Measurements from ENCODE around the gene TUBGCP6.

DNA sequence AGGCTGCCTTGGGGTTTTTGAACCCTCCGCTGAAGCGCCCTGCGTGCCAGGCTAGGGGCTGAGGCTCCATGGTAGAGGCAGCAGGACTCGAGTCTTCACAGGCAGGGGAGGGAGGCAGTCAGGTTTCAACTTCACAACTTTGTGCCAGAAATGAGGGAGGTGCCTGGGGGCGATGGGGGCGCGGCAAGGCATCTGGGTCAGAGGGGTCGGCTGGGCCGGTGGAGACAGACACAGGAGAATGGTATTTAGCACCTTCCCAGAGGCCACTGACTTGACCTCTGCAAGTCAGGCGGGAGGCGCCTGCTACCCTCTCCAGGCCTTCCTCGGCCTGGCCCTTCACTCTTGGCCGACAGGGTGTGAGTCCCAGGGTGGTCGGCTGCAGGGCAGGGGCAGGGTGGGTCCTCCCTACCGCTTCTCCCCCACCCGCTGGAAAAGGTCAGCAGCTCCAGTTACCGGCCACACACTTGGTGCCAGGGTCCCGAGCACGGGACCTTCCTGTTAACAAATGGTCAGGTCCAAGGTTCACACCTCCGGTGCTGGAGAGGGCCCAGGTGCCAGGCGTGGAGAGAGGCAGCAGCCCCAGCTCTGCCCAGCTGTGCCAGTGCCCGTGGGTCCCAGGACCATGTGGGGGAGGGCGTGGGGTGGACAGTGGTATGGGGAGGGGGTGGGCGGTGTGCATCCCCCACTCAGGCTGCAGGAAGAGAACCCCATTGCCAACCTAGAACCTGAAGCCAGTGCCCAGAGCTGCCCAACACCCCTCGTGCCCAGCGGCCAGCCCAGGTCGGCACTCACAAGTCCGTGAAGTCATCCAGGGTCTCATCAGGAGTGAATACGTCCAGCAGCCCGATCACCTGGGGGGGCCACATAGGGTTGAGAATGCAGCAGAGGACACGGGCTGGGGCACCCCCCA is 12.9 kb upstream of the TUBGCP6 start:
- no peak for TF ChIP-seq EZH2 (IDR thresholded peaks at IDR 0.05; ENCODE audit: borderline replicate concordance, low read depth, low read length, severe bottlenecking)
- TF ChIP-seq, protein P1, sequence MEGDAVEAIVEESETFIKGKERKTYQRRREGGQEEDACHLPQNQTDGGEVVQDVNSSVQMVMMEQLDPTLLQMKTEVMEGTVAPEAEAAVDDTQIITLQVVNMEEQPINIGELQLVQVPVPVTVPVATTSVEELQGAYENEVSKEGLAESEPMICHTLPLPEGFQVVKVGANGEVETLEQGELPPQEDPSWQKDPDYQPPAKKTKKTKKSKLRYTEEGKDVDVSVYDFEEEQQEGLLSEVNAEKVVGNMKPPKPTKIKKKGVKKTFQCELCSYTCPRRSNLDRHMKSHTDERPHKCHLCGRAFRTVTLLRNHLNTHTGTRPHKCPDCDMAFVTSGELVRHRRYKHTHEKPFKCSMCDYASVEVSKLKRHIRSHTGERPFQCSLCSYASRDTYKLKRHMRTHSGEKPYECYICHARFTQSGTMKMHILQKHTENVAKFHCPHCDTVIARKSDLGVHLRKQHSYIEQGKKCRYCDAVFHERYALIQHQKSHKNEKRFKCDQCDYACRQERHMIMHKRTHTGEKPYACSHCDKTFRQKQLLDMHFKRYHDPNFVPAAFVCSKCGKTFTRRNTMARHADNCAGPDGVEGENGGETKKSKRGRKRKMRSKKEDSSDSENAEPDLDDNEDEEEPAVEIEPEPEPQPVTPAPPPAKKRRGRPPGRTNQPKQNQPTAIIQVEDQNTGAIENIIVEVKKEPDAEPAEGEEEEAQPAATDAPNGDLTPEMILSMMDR (IDR thresholded peaks at IDR 0.05; ENCODE audit: borderline replicate concordance, extremely low read depth, low read length, poor library complexity, severe bottlenecking), result no peak
